Measurements from ENCODE around the gene NXPH4.

- TF ChIP-seq CTCF (IDR thresholded peaks at IDR 0.05 in 2 of 3, conservative IDR thresholded peaks at IDR 0.05 in 1 of 3; ENCODE audit: control insufficient read depth in 2 of 3, extremely low read depth in 1 of 3, insufficient read depth in 1 of 3, low read depth in 3 of 3, low read length in 3 of 3), result no peak
- TF ChIP-seq NRF1 (conservative IDR thresholded peaks at IDR 0.05; ENCODE audit: low read depth, low read length), result no peak
- TF ChIP-seq BRCA1 (IDR thresholded peaks at IDR 0.05; ENCODE audit: low read depth, low read length), result no peak
- no peak for TF ChIP-seq RFX5 (IDR thresholded peaks at IDR 0.05; ENCODE audit: low read depth, low read length)
These were observed 21.4 kb upstream of the NXPH4 start for GRCh38 chr12:57195186-57195585.
